GM12878 (cell line): Measurements from ENCODE around the gene CMTM1. TPM values are rescaled to one million over a fixed set of nuclear protein-coding genes. Genes with fewer than 3 reads are reported as not detected.

Experiments used
- CHD2 ChIP-seq: IDR thresholded peaks from 2 replicates; pipeline ENCODE4 v1.6.1; 2011; ENCODE audit warnings: low read depth, low read length, improper control_type of control experiment, borderline replicate concordance
- CREB1 ChIP-seq: IDR thresholded peaks from 2 replicates; pipeline ENCODE4 v1.6.1; 2012; ENCODE audit warnings: low read depth, mild to moderate bottlenecking, inconsistent platforms
- CTCF ChIP-seq, 3 experiments: IDR thresholded peaks in 2 of 3; conservative IDR thresholded peaks in 1 of 3; 2 replicates each; pipeline ENCODE4 v1.5.1; 2011; ENCODE audit warnings: low read depth in 3 of 3, low read length in 3 of 3, mild to moderate bottlenecking in 3 of 3, control low read depth in 2 of 3, moderate library complexity in 2 of 3, inconsistent platforms in 1 of 3, mixed read lengths in 1 of 3; ENCODE audit not compliant: control insufficient read depth in 2 of 3, insufficient read depth in 1 of 3; ENCODE audit errors: extremely low read depth in 1 of 3
- DPF2 ChIP-seq: fragments of 450-650 bp; IDR thresholded peaks from 2 replicates; pipeline ENCODE4 v1.6.1; 2017; ENCODE audit warnings: mild to moderate bottlenecking
- EGR1 ChIP-seq, 2 experiments: IDR thresholded peaks; 1 replicate in 1 of 2; 2 replicates in 1 of 2; pipeline ENCODE4 v1.6.1; 2011 to 2012; ENCODE audit warnings: low read depth in 2 of 2, low read length in 2 of 2, borderline replicate concordance in 1 of 2, mild to moderate bottlenecking in 1 of 2, moderate library complexity in 1 of 2
- GATAD2B ChIP-seq: fragments of 450-650 bp; conservative IDR thresholded peaks from 2 replicates; pipeline ENCODE4 v1.6.1; 2017; ENCODE audit warnings: low read depth, mild to moderate bottlenecking, moderate library complexity
- IKZF2 ChIP-seq, 2 experiments: fragments of 450-650 bp; IDR thresholded peaks; 2 replicates each; pipeline ENCODE4 v1.6.1; 2017; ENCODE audit warnings: mild to moderate bottlenecking in 2 of 2, moderate library complexity in 2 of 2
- LARP7 ChIP-seq: fragments of 450-650 bp; IDR thresholded peaks from 2 replicates; pipeline ENCODE4 v1.6.1; 2017; ENCODE audit warnings: mild to moderate bottlenecking
- MLLT1 ChIP-seq: fragments of 450-650 bp; IDR thresholded peaks from 2 replicates; pipeline ENCODE4 v1.6.1; 2016; ENCODE audit warnings: mild to moderate bottlenecking
- NFYA ChIP-seq: IDR thresholded peaks from 2 replicates; pipeline ENCODE4 v1.6.1; 2011; ENCODE audit warnings: low read depth, mild to moderate bottlenecking, low read length, improper control_type of control experiment, borderline replicate concordance
- POU2F2 ChIP-seq: IDR thresholded peaks from 3 replicates; pipeline ENCODE4 v1.6.1; 2011; ENCODE audit warnings: low read depth, mild to moderate bottlenecking, low read length, borderline replicate concordance
- SMARCA5 ChIP-seq: fragments of 450-650 bp; IDR thresholded peaks from 2 replicates; pipeline ENCODE4 v1.6.1; 2017; ENCODE audit warnings: mild to moderate bottlenecking
- ZBTB40 ChIP-seq: fragments of 450-650 bp; IDR thresholded peaks from 2 replicates; pipeline ENCODE4 v1.6.1; 2016; ENCODE audit warnings: mild to moderate bottlenecking, moderate library complexity, borderline replicate concordance
- ZNF24 ChIP-seq: fragments of 450-650 bp; IDR thresholded peaks from 2 replicates; pipeline ENCODE4 v1.6.1; 2017; ENCODE audit warnings: antibody characterized with exemption, mild to moderate bottlenecking
- ZNF687 ChIP-seq: fragments of 450-650 bp; IDR thresholded peaks from 2 replicates; pipeline ENCODE4 v1.6.1; 2017; ENCODE audit warnings: mild to moderate bottlenecking, moderate library complexity
- polyA plus RNA-seq, 11 experiments: library from polyadenylated mRNA; depleted of rRNA in 4 of 11; unstranded in 6 of 11; stranded (reverse) in 5 of 11; fragments of >200 nt; fragmentation: Nextera tagmentation in 4 of 11; fragmentation: Illumina TruSeq in 1 of 11; extraction: Ambion mirVana in 4 of 11; extraction: Trizol in 1 of 11; gene quantifications; 1 replicate in 1 of 11; 2 replicates in 10 of 11; pipeline versions ENCODE4 v1.2.1 to v1.2.3, GENCODE V29; 2011 to 2016; ENCODE audit warnings: inconsistent platforms in 2 of 11, missing spikeins in 2 of 11, low read depth in 1 of 11
- total RNA-seq, 4 experiments: library from RNA; depleted of rRNA in 3 of 4; stranded (reverse); fragments of >200 nt in 3 of 4; fragmentation: Illumina TruSeq in 1 of 4; extraction: Trizol in 1 of 4; gene quantifications; 2 replicates each; pipeline versions ENCODE4 v1.2.1 to v1.2.3, GENCODE V29; 2013 to 2021

Gene CMTM1
- total and polyA plus RNA-seq, 10 of the 15 experiments (the other 5 are each of a cell fraction or from before 2014, with no cell fraction given) = 0.09 to 3.0 (median 1.4) TPM; not detected in 2

GRCh38 chr16:66549284-66550131 lies 16.7 kb upstream of the CMTM1 start, which contains the start of gene TK2 (continued):
- TF ChIP-seq ZNF687 (peak; percentile 71), SMARCA5 (0 out of 2 replicates have a peak, but pooled peaks have one; percentile 67), LARP7 (peak; percentile 60), ZBTB40 (peak; percentile 56; the same call in 1 of the 2 replicates), CREB1 (no peak), DPF2 (peak; percentile 77), GATAD2B (peak; percentile 90), IKZF2 (IDR thresholded peaks at IDR 0.05) (peak; percentile 42 to 66), CHD2 (no peak; the same call in 1 of the 2 replicates), POU2F2 (0 out of 3 replicates have a peak, but pooled peaks have one; percentile 39), NFYA (no peak), EGR1 (IDR thresholded peaks at IDR 0.05; ENCODE audit: borderline replicate concordance in 1 of 2, low read depth in 2 of 2, low read length in 2 of 2) (peak in 1 of 2 experiments; percentile 69; a peak in 1 of 3 replicates), ZNF24 (0 out of 2 replicates have a peak, but pooled peaks have one; percentile 22), MLLT1 (peak; percentile 71), CTCF (IDR thresholded peaks at IDR 0.05 in 2 of 3, conservative IDR thresholded peaks at IDR 0.05 in 1 of 3; ENCODE audit: control insufficient read depth in 2 of 3, extremely low read depth in 1 of 3, insufficient read depth in 1 of 3, low read depth in 3 of 3, low read length in 3 of 3) (peak in 2 of 3 experiments; percentile 15 to 19; a peak in 1 of 6 replicates)
